ENCODE measurements around the gene TRAPPC2L.
"Not testable (repeated sequence)": the region's sequence is repeated elsewhere in the genome, so short reads cannot be mapped to it uniquely, and the experiment has no call there.

TRAPPC2L gene

DNA sequence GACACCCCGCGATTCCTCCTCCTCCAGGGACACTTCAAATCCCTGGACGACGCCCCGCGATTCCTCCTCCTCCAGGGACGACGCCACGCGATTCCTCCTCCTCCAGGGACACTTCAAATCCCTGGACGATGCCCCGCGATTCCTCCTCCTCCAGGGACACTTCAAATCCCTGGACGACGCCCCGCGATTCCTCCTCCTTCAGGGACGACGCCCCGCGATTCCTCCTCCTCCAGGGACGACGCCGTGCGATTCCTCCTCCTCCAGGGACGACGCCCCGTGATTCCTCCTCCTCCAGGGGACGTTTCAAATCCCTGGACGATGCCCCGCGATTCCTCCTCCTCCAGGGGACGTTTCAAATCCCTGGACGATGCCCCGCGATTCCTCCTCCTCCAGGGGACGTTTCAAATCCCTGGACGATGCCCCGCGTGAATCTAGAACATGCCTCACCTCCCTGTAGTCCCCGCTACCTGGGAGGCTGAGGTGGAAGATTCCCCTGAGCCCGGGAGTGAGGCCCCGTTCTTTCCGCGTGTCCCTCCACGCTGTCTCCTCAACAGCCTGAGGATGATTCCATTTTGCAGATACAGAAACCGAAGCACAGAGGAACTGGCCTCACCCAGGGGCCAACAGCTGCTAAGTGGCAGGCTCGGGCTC is 32.9 kb downstream of the TRAPPC2L start:
- not testable (repeated sequence) for H3K4me1 ChIP-seq (ENCODE audit: control insufficient read depth in 1 of 2, insufficient read depth in 2 of 2, low read length in 2 of 2)

DNA sequence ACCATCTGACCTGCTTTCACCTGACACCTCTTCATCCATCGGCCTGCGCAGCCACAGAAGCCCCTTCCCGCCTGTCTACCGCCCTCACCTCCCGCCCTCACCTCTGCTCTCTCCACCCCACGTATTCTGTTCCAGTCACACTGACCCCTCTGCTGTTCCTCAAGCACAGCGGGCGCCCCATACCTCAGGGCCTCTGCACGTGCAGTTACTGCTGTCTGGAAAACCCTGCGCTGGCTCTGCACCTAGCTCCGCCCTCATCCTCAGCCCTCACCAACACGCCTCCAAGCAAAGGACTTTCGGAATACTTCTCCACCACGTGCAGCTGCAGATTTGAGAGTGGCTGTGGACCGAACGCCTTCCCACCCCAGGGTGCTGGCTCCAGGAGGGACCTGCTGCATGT is 34.2 kb downstream of the TRAPPC2L start:
- Histone ChIP-seq H3K9me3 (ENCODE audit: control insufficient read depth in 1 of 2, low read length in 2 of 2) (no peaks in the 10 kb centered on the region), H3K27me3 (ENCODE audit: low read depth, low read length) (no peaks in the 10 kb centered on the region), H3K4me3 (ENCODE audit: low read depth in 1 of 2, low read length in 2 of 2) (no peak overlapping the region), H3K36me3 (ENCODE audit: control insufficient read depth in 1 of 2, insufficient read depth in 2 of 2, low read length in 2 of 2) (peaks cover 0 to 16% of the 10 kb centered on the region in 2 donors), H3K4me1 (ENCODE audit: control insufficient read depth in 1 of 2, insufficient read depth in 2 of 2, low read length in 2 of 2) (peaks cover 0 to 4% of the 10 kb centered on the region in 2 donors), H3K27ac (ENCODE audit: low read length) (no peak overlapping the region)

More for the DNA sequence above, 32.9 kb downstream of the TRAPPC2L start:
- peaks cover 0 to 18% of the 10 kb centered on the region in 2 donors for H3K36me3 ChIP-seq (ENCODE audit: control insufficient read depth in 1 of 2, insufficient read depth in 2 of 2, low read length in 2 of 2)
- not testable (repeated sequence) for H3K27ac ChIP-seq (ENCODE audit: low read length); H3K27me3 ChIP-seq (ENCODE audit: low read depth, low read length); H3K4me3 ChIP-seq (ENCODE audit: low read depth in 1 of 2, low read length in 2 of 2); H3K9me3 ChIP-seq (ENCODE audit: control insufficient read depth in 1 of 2, low read length in 2 of 2)

DNA sequence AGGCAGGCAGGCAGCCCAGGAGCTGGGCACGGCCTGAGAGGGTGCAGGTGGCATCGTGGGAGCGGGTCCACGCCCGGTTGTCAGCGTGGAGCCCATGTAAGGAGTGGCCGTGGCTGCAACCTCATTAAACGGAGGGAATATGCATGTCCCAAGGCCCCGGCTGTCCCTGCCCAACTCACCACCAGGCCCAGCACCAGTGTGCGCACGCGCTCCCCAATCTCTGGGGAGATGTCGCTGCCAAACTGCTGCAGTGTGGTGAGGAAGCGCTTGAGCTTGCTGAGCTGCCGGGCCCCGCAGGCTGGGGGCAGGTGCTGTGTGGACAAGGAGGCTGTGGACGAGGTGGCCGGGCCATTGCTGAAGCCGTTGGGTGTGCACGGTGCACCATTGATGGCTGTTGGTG is 35.1 kb downstream of the TRAPPC2L start:
- Histone ChIP-seq H3K4me1 (ENCODE audit: control insufficient read depth in 1 of 2, insufficient read depth in 2 of 2, low read length in 2 of 2) (peaks cover 0 to 4% of the 10 kb centered on the region in 2 donors), H3K36me3 (ENCODE audit: control insufficient read depth in 1 of 2, insufficient read depth in 2 of 2, low read length in 2 of 2) (peaks cover 0 to 17% of the 10 kb centered on the region in 2 donors), H3K9me3 (ENCODE audit: control insufficient read depth in 1 of 2, low read length in 2 of 2) (no peaks in the 10 kb centered on the region), H3K27me3 (ENCODE audit: low read depth, low read length) (no peaks in the 10 kb centered on the region), H3K27ac (ENCODE audit: low read length) (no peak overlapping the region), H3K4me3 (ENCODE audit: low read depth in 1 of 2, low read length in 2 of 2) (no peak overlapping the region)

DNA sequence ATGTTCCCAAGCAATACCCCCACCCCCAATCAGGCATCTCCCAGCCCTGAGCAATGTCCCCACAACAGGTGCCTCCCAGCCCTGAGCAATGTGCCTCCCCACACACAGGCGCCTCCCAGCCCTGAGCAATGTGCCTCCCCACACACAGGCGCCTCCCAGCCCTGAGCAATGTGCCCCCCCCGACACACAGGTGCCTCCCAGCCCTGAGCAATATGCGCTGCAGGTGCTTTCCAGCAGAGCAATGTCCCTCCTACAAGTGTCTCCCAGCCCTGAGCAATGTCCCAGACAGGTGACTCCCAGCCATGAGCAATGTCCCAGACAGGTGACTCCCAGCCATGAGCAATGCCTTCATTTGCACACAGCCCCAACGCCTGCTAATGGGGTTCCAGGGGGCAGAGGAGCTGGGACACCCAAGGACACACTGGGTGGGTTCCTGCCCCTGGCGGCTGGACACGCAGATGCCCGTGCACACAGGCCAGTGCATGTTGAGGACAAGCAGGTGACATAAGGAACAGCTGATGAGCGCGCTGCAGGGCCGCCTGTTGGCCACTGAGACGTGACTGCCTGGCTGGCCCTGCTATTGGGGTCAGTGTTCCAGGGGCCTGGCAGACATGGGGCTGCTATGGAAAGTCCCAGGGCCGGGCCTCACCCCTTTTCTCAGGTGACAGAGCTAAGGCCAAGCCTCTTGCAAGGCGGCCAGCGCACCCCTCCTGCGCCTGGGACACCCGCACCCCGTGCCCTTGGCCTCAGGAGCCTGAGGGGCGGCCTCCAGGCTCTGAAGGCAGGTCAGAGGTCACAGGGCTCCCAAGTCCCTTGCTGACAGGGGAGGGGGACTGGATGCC is 36.4 kb downstream of the TRAPPC2L start:
- H3K27ac ChIP-seq (ENCODE audit: low read length), result no peak overlapping the region

DNA sequence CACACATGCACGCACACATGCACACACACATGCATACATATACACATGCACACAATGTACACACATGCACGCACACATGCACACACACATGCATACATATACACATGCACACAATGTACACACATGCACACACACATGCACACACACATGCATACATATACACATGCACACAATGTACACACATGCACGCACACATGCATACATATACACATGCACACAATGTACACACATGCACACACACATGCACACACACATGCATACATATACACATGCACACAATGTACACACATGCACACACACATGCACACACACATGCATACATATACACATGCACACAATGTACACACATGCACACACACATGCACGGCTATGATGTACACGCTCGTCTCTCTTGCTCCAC is 37.3 kb downstream of the TRAPPC2L start:
- H3K9me3 ChIP-seq (ENCODE audit: control insufficient read depth in 1 of 2, low read length in 2 of 2); H3K4me3 ChIP-seq (ENCODE audit: low read depth in 1 of 2, low read length in 2 of 2); H3K27ac ChIP-seq (ENCODE audit: low read length); H3K27me3 ChIP-seq (ENCODE audit: low read depth, low read length); H3K4me1 ChIP-seq (ENCODE audit: control insufficient read depth in 1 of 2, insufficient read depth in 2 of 2, low read length in 2 of 2): not testable (repeated sequence)
- peaks cover 0 to 18% of the 10 kb centered on the region in 2 donors for H3K36me3 ChIP-seq (ENCODE audit: control insufficient read depth in 1 of 2, insufficient read depth in 2 of 2, low read length in 2 of 2)

More for the DNA sequence above, 36.4 kb downstream of the TRAPPC2L start:
- H3K4me3 ChIP-seq (ENCODE audit: low read depth in 1 of 2, low read length in 2 of 2), result no peak overlapping the region
- H3K36me3 ChIP-seq (ENCODE audit: control insufficient read depth in 1 of 2, insufficient read depth in 2 of 2, low read length in 2 of 2), result peaks cover 0 to 18% of the 10 kb centered on the region in 2 donors
- no peaks in the 10 kb centered on the region for H3K4me1 ChIP-seq (ENCODE audit: control insufficient read depth in 1 of 2, insufficient read depth in 2 of 2, low read length in 2 of 2)
- no peaks in the 10 kb centered on the region for H3K9me3 ChIP-seq (ENCODE audit: control insufficient read depth in 1 of 2, low read length in 2 of 2)
- no peaks in the 10 kb centered on the region for H3K27me3 ChIP-seq (ENCODE audit: low read depth, low read length)

DNA sequence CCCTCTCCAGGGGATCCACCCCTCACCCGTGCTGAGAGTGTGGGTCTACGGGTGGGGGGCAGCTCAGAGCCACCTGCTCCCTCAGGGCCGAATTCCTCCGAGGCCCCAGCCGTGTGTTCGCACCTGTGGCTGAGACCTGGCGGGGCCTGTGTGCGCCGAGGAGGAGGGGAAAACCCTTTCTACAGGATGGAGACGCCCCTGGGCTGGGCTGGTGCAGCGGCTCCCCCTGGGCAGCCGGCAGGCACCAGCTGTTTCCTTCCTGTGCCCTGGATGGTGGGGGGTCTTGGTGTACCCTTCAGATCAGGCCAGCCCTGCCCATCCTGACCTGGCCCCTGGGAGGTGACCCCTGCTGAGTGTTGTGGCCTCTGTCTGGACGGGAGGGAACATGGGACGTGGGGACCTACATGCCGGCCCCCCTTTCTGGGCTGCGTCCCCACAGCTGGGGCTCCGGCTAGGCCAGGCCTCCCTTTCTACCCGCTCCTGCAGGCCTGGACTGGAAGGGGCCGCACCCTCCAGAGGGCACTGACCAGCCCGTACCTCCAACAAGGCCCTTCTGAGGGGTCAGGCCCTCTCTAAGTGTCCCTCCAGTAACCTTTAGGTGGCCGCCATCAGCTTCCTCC is 37.9 kb downstream of the TRAPPC2L start:
- H3K9me3 ChIP-seq (ENCODE audit: control insufficient read depth in 1 of 2, low read length in 2 of 2), result no peaks in the 10 kb centered on the region
- no peak overlapping the region for H3K4me3 ChIP-seq (ENCODE audit: low read depth in 1 of 2, low read length in 2 of 2)
- H3K27me3 ChIP-seq (ENCODE audit: low read depth, low read length), result no peaks in the 10 kb centered on the region
- no peak overlapping the region for H3K27ac ChIP-seq (ENCODE audit: low read length)
- peaks cover 0 to 17% of the 10 kb centered on the region in 2 donors for H3K36me3 ChIP-seq (ENCODE audit: control insufficient read depth in 1 of 2, insufficient read depth in 2 of 2, low read length in 2 of 2)
- H3K4me1 ChIP-seq (ENCODE audit: control insufficient read depth in 1 of 2, insufficient read depth in 2 of 2, low read length in 2 of 2), result no peaks in the 10 kb centered on the region

DNA sequence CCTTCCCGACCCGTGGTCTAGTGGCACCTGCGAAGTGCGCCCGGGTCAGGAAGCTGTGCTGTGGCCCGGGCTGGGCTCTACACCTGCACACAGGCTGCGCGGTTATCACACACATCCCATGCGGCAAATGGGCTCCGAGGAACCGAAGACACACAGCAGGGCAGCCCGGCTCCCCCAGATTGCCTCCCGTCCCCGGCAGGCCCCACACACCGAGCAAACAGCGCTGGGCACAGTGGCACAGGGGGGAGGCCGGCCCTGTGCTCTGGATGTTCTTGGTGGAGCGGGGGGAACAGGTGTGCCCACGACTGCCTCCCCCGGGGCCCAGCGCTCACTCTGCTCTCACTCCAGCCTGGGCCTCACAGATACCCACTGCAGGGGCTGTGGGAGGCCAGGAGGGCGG is 38.4 kb downstream of the TRAPPC2L start:
- Histone ChIP-seq H3K27ac (ENCODE audit: low read length) (no peak overlapping the region), H3K36me3 (ENCODE audit: control insufficient read depth in 1 of 2, insufficient read depth in 2 of 2, low read length in 2 of 2) (peaks cover 0 to 15% of the 10 kb centered on the region in 2 donors), H3K4me1 (ENCODE audit: control insufficient read depth in 1 of 2, insufficient read depth in 2 of 2, low read length in 2 of 2) (no peaks in the 10 kb centered on the region), H3K9me3 (ENCODE audit: control insufficient read depth in 1 of 2, low read length in 2 of 2) (no peaks in the 10 kb centered on the region), H3K27me3 (ENCODE audit: low read depth, low read length) (no peaks in the 10 kb centered on the region), H3K4me3 (ENCODE audit: low read depth in 1 of 2, low read length in 2 of 2) (no peak overlapping the region)

DNA sequence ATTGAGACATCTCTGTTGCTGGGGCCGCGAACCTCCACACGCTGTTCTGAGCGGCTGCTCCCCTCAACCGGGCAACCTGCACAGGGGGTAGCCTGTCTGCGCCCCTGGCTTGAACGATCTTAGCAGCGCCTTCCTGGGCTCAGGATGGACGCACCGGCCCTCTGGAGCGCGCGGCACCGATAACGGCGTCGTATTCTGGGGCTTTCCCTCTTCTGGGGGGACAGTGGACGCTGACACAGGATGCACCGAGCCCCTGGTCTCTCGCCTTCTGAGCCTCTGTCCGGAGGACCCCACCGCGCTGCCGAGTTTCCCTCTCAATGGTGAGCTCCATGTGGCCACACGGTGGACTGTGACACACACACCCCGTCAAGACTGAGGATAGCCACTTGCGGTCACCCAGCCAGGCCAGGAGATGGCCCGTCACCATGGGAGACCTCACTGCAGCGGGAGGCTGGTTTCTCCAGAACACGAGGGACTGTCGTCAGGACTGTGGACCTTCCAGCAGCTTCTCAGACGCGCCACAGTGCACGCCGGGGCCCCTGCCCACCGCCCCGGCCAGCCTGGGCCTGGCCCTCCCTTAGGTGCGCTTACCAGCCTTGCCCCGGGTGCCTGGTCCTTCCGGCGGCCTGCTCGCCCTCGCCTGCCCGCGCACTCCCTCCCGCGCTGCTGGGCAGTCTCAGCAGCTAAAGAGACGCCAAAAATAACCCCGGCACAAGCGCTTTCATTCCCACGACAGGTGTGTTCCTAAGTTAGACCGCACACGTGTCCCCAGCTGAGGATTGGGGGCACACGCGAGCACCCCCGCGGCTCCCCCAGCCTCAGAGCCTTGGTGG is 39.5 kb downstream of the TRAPPC2L start:
- Histone ChIP-seq H3K27me3 (ENCODE audit: low read depth, low read length) (no peaks in the 10 kb centered on the region), H3K4me3 (ENCODE audit: low read depth in 1 of 2, low read length in 2 of 2) (no peak overlapping the region), H3K36me3 (ENCODE audit: control insufficient read depth in 1 of 2, insufficient read depth in 2 of 2, low read length in 2 of 2) (peaks cover 0 to 12% of the 10 kb centered on the region in 2 donors), H3K4me1 (ENCODE audit: control insufficient read depth in 1 of 2, insufficient read depth in 2 of 2, low read length in 2 of 2) (no peaks in the 10 kb centered on the region), H3K27ac (ENCODE audit: low read length) (no peak overlapping the region), H3K9me3 (ENCODE audit: control insufficient read depth in 1 of 2, low read length in 2 of 2) (no peaks in the 10 kb centered on the region)

DNA sequence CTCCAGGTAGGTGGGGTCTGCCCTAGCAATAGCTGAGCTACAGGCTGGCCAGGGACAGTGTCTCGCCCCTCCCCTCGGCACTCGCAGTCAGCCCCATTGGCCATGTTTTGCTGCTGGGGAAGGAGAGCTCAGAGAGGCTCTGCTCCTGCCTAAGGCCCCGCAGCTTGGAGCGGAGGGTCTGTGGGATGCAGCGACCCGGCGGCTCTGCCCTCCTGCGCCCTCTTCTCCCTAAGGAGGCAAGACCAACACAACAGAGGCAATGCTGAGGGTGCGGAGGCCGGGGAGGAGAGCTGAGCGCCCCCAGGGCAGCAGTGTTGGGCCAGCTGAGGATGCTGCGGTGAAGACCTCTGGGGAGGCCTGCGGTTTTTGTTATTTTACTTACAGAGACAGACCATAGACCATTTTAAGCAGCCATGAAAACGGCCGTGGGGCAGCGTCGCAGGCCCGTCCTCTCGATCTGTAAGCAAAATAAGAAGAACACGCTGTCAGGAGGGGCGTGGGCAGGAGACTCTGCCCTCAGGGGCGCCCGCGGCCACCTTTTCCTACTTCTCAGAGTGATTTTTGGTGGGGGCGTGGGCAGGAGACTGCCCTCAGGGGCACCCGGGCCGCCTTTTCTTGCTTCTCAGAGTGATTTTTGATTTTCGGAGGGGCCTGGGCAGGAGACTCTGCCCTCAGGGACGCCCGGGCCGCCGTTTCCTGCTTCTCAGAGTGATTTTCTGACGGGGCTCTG is 40.9 kb downstream of the TRAPPC2L start:
- H3K27me3 ChIP-seq (ENCODE audit: low read depth, low read length), result no peaks in the 10 kb centered on the region
- no peaks in the 10 kb centered on the region for H3K9me3 ChIP-seq (ENCODE audit: control insufficient read depth in 1 of 2, low read length in 2 of 2)
- H3K4me3 ChIP-seq (ENCODE audit: low read depth in 1 of 2, low read length in 2 of 2), result no peak overlapping the region
- peaks cover 0 to 6% of the 10 kb centered on the region in 2 donors for H3K36me3 ChIP-seq (ENCODE audit: control insufficient read depth in 1 of 2, insufficient read depth in 2 of 2, low read length in 2 of 2)
- H3K27ac ChIP-seq (ENCODE audit: low read length), result no peak overlapping the region
- no peaks in the 10 kb centered on the region for H3K4me1 ChIP-seq (ENCODE audit: control insufficient read depth in 1 of 2, insufficient read depth in 2 of 2, low read length in 2 of 2)

DNA sequence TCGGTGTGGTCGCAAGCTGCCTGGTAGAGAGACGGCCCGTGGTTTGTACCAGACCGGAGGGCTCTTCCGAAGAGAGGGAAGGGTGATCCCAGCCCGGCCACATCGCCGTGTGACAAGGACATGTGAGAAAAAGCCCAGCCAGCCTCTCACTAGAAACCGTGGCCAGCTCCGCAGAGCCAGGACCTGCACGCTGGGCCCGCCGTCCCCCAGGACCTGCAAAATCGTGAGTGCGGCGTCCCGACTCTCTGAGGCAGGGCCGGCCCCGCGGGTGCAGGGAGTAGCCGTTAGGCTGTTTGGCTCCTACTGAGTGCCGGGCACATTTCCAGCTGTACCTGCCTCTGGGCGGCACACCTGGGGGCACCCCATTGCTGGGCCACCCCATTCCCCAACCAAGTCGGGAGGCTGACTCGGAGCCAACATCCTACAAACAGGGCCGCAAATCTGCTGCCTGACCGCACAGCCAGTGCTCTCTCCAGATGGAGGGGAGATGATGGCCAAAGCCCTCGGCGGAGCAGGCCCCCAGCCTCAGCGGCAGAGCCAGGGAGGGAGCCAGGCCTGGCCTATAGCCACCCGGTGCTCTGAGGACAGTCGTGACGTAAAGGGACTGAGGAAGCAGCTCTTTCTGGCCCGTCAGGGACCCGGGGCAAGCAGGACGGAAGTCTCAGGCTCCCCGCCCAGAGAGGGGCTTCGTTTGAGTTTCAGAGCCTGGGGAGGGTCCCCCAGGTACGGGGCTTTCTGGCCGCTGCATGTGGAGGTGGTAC is 43.2 kb downstream of the TRAPPC2L start:
- Histone ChIP-seq H3K27me3 (ENCODE audit: low read depth, low read length) (no peaks in the 10 kb centered on the region), H3K36me3 (ENCODE audit: control insufficient read depth in 1 of 2, insufficient read depth in 2 of 2, low read length in 2 of 2) (peaks cover 0 to 6% of the 10 kb centered on the region in 2 donors), H3K9me3 (ENCODE audit: control insufficient read depth in 1 of 2, low read length in 2 of 2) (no peaks in the 10 kb centered on the region), H3K27ac (ENCODE audit: low read length) (no peak overlapping the region), H3K4me3 (ENCODE audit: low read depth in 1 of 2, low read length in 2 of 2) (no peak overlapping the region), H3K4me1 (ENCODE audit: control insufficient read depth in 1 of 2, insufficient read depth in 2 of 2, low read length in 2 of 2) (no peaks in the 10 kb centered on the region)
